ENCODE data around the gene CMSS1. TPM values are rescaled to one million over a fixed set of nuclear protein-coding genes. Genes with fewer than 3 reads are reported as not detected.

CMSS1 gene
- 42.9 and 45.7 TPM in 2 replicates for total RNA-seq

GRCh38 chr3:99817437-99818240 is at the start of gene CMSS1:
Gene CMSS1 (plus strand): TSS chr3:99817862.
- intact Hi-C loops (cut with micrococcal nuclease), result loop anchor here (1.0 to 5.0 kb wide), 18 partner anchors 9 to 1860 kb away; partner anchors contain the start of genes CLDND1, CPOX, DCBLD2 and LNP1

GRCh38 chr3:99768126-99768525 is 49.5 kb upstream of the CMSS1 start:
- intact Hi-C loops (cut with micrococcal nuclease), result no loop called here

- intact Hi-C loops (cut with micrococcal nuclease), result no loop called here
Observed at GRCh38 chr3:99768808-99769501, 48.7 kb upstream of the CMSS1 start.

- intact Hi-C loops (cut with micrococcal nuclease), result no loop called here
Observed at GRCh38 chr3:99772171-99772570, 45.5 kb upstream of the CMSS1 start.

GRCh38 chr3:99772671-99773070 is 45.0 kb upstream of the CMSS1 start:
- intact Hi-C loops (cut with micrococcal nuclease), result no loop called here

- intact Hi-C loops (cut with micrococcal nuclease), result no loop called here
Observed at GRCh38 chr3:99774467-99774866, 43.2 kb upstream of the CMSS1 start.

GRCh38 chr3:99776516-99777209 is 41.0 kb upstream of the CMSS1 start:
- intact Hi-C loops (cut with micrococcal nuclease), result no loop called here

- intact Hi-C loops (cut with micrococcal nuclease), result no loop called here
Observed at GRCh38 chr3:99777210-99777549, 40.5 kb upstream of the CMSS1 start.

- intact Hi-C loops (cut with micrococcal nuclease), result no loop called here
Observed at GRCh38 chr3:99777708-99778107, 40.0 kb upstream of the CMSS1 start.

- intact Hi-C loops (cut with micrococcal nuclease), result no loop called here
Observed at GRCh38 chr3:99780749-99781148, 36.9 kb upstream of the CMSS1 start.

GRCh38 chr3:99781761-99782160 is 35.9 kb upstream of the CMSS1 start:
- intact Hi-C loops (cut with micrococcal nuclease), result no loop called here

- intact Hi-C loops (cut with micrococcal nuclease), result no loop called here
Observed at GRCh38 chr3:99783011-99783573, 34.6 kb upstream of the CMSS1 start.

GRCh38 chr3:99789011-99789721 is 28.5 kb upstream of the CMSS1 start:
- intact Hi-C loops (cut with micrococcal nuclease), result no loop called here

GRCh38 chr3:99794485-99794884 is 23.2 kb upstream of the CMSS1 start:
- intact Hi-C loops (cut with micrococcal nuclease), result no loop called here

GRCh38 chr3:99795573-99795972 is 22.1 kb upstream of the CMSS1 start:
- intact Hi-C loops (cut with micrococcal nuclease), result no loop called here

GRCh38 chr3:99799422-99799821 is 18.2 kb upstream of the CMSS1 start:
- intact Hi-C loops (cut with micrococcal nuclease), result no loop called here

- intact Hi-C loops (cut with micrococcal nuclease), result no loop called here
Observed at GRCh38 chr3:99803297-99803696, 14.4 kb upstream of the CMSS1 start.

- intact Hi-C loops (cut with micrococcal nuclease), result no loop called here
Observed at GRCh38 chr3:99805160-99805559, 12.5 kb upstream of the CMSS1 start.

GRCh38 chr3:99808163-99808794 is 9.4 kb upstream of the CMSS1 start:
- intact Hi-C loops (cut with micrococcal nuclease), result loop anchor here (1.0 kb wide), 1 partner anchor 9 kb away; the partner anchor contains the start of gene CMSS1

- intact Hi-C loops (cut with micrococcal nuclease), result no loop called here
Observed at GRCh38 chr3:99809565-99809964, 8.1 kb upstream of the CMSS1 start.

GRCh38 chr3:99810403-99810802 is 7.3 kb upstream of the CMSS1 start:
- intact Hi-C loops (cut with micrococcal nuclease), result no loop called here

All from T-helper 1 cell treated with Interleukin-12 subunit alpha and Interleukin-12 subunit beta and Interleukin-4 antibody, amounts not matched to agents 30 ng/mL and 1 ng/mL, for 36 hours (primary cell).